Measurements from ENCODE around the gene DNM1.

DNA sequence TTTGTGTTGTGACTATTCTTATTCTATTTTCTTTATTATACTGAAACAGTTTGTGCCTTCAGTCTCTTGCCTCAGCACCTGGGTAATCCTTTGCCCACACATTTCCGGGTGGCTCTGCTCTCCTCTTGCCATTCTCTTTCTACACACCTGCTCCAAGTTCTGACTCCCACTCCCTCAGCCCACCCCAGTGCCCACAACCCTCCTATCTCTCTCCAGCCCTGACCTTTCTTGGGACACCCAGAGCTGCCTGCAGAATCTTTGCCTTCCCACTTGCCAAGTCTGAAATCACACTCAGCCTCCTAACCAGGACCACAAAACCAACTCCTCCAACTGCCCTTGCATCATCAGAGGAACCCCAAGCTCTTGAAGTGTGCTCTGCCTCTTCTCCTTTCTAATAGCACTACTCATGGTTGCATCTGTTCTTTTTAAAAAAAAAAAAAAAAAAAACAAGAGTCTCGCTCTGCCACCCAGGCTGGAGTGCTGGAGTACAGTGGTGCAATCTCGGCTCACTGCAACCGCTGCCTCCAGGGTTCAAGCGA, 77.0 kb downstream of the DNM1 start:
- TF ChIP-seq, protein P1, sequence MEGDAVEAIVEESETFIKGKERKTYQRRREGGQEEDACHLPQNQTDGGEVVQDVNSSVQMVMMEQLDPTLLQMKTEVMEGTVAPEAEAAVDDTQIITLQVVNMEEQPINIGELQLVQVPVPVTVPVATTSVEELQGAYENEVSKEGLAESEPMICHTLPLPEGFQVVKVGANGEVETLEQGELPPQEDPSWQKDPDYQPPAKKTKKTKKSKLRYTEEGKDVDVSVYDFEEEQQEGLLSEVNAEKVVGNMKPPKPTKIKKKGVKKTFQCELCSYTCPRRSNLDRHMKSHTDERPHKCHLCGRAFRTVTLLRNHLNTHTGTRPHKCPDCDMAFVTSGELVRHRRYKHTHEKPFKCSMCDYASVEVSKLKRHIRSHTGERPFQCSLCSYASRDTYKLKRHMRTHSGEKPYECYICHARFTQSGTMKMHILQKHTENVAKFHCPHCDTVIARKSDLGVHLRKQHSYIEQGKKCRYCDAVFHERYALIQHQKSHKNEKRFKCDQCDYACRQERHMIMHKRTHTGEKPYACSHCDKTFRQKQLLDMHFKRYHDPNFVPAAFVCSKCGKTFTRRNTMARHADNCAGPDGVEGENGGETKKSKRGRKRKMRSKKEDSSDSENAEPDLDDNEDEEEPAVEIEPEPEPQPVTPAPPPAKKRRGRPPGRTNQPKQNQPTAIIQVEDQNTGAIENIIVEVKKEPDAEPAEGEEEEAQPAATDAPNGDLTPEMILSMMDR (IDR thresholded peaks at IDR 0.05), result no peak
- TF ChIP-seq POLR2AphosphoS5 (IDR thresholded peaks at IDR 0.05), result no peak
- TF ChIP-seq POLR2A (IDR thresholded peaks at IDR 0.05), result no peak

Measured in prostate gland (tissue), 2 donors.